HepG2 (cell line): Measurements from ENCODE around the gene FBXL4.

Experiments
- CEBPB ChIP-seq: IDR thresholded peaks from 2 replicates; pipeline ENCODE4 v1.6.1; 2011; ENCODE audit warnings: low read depth, low read length, improper control_type of control experiment, borderline replicate concordance
- FOXA1 ChIP-seq, 2 experiments: fragments of 450-650 bp in 1 of 2; sonication (generic) in 1 of 2; formaldehyde crosslinking in 1 of 2; IDR thresholded peaks; 2 replicates each; pipeline versions ENCODE4 v1.4.0 to v1.6.1; 2016 to 2020; ENCODE audit warnings: missing genetic modification reagents in 1 of 2
- GLI4 ChIP-seq: sonication (generic); formaldehyde crosslinking; IDR thresholded peaks from 2 replicates; pipeline ENCODE4 v1.5.1; 2020; ENCODE audit warnings: missing genetic modification reagents, mild to moderate bottlenecking, moderate library complexity, borderline replicate concordance
- JUND ChIP-seq: sonication (generic); formaldehyde crosslinking; IDR thresholded peaks from 2 replicates; pipeline ENCODE4 v1.8.0; 2022; ENCODE audit warnings: mild to moderate bottlenecking, missing genetic modification reagents
- RAD51 ChIP-seq: fragments of 450-650 bp; IDR thresholded peaks from 2 replicates; pipeline ENCODE4 v1.6.1; 2016; ENCODE audit warnings: borderline replicate concordance
- TRIM24 ChIP-seq: sonication (generic); formaldehyde crosslinking; IDR thresholded peaks from 2 replicates; pipeline ENCODE4 v1.8.0; 2022; ENCODE audit warnings: mild to moderate bottlenecking, missing genetic modification reagents
- YEATS2 ChIP-seq: sonication (generic); formaldehyde crosslinking; IDR thresholded peaks from 2 replicates; pipeline ENCODE4 v1.4.0; 2020; ENCODE audit warnings: missing genetic modification reagents, borderline replicate concordance
- ZNF569 ChIP-seq: sonication (generic); formaldehyde crosslinking; IDR thresholded peaks from 2 replicates; pipeline ENCODE4 v1.5.0; 2020; ENCODE audit warnings: mild to moderate bottlenecking, missing genetic modification reagents, moderate library complexity, borderline replicate concordance

DNA sequence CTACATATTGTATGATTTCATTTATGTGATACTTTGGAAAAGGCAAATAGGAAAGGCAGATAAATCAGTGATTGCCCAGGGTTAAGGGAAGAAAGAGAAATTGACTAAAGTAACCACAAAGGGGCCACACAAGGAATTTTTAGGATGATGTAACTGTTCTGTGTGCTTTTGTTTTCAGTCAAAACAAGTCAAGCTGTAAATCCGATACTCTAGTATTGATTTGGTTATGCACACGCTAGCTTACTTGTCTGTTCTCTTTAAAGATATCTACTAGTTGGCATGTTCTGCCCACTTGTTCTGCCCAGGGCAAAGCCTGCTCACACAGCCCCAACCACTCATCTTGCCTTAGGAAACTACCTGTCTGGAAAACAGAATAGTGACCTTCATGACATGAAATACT, 6.4 kb downstream of the FBXL4 start:
- TF ChIP-seq ZNF569 (CRISPR knock-in tag) (no peak), YEATS2 (CRISPR knock-in tag) (no peak), RAD51 (no peak), CEBPB (no peak), JUND (CRISPR knock-in tag) (no peak), FOXA1 (IDR thresholded peaks at IDR 0.05) (no peak), FOXA1 (CRISPR knock-in tag; IDR thresholded peaks at IDR 0.05) (no peak), TRIM24 (CRISPR knock-in tag) (no peak), GLI4 (CRISPR knock-in tag) (no peak)
